ENCODE data around the gene GJA1.
"Not testable (repeated sequence)": the region's sequence is repeated elsewhere in the genome, so short reads cannot be mapped to it uniquely, and the experiment has no call there.

GRCh38 chr6:121447746-121448145 is 12.3 kb downstream of the GJA1 start:
- TF ChIP-seq POLR2A (IDR thresholded peaks at IDR 0.05); CTCF (IDR thresholded peaks at IDR 0.05 in 4 of 5, conservative IDR thresholded peaks at IDR 0.05 in 1 of 5): not testable (repeated sequence)
